ENCODE results near the gene SYCP2L. TPM values are rescaled to one million over a fixed set of nuclear protein-coding genes. Genes with fewer than 3 reads are reported as not detected.

The SYCP2L gene
- total and polyA plus RNA-seq, 9 of the 15 experiments (the other 6 are each of a cell fraction or from before 2014, with no cell fraction given), result 12.4 to 46.9 (median 22.0) TPM

GRCh38 chr6:10968776-10969175 is 81.9 kb downstream of the SYCP2L start:
- H3K9ac ChIP-seq (ENCODE audit: insufficient read depth in 1 of 2, low read depth in 2 of 2, low read length in 2 of 2), result no peak overlapping the region
- in situ Hi-C loops (cut with MboI), result loop anchor here (25.0 kb wide), 1 partner anchor 519 kb away; no protein-coding TSS in a partner anchor
- no peaks in the 10 kb centered on the region for H3K27me3 ChIP-seq (ENCODE audit: control insufficient read depth in 2 of 2, insufficient read depth in 2 of 2, low read length in 2 of 2)
- no peak for ATAC-seq
- H3K4me3 ChIP-seq, result no peak overlapping the region
- H3K9me3 ChIP-seq (replicated peaks; ENCODE audit: control insufficient read depth, insufficient read depth, low read depth, low read length), result no peaks in the 10 kb centered on the region
- no peak overlapping the region for H2AFZ ChIP-seq (ENCODE audit: low read depth, low read length)
- 57% methylated on average over 2 of the region's 2 CpGs for WGBS (ENCODE audit: insufficient coverage, low coverage, missing lambda C conversion rate)
- H3K27ac ChIP-seq (ENCODE audit: extremely low read depth, low read depth, low read length), result no peak overlapping the region
- peaks cover 32% of the 10 kb centered on the region; the same call in 2 of the 3 replicates for H3K36me3 ChIP-seq (ENCODE audit: control insufficient read depth, insufficient read depth, low read length)
- H4K20me1 ChIP-seq (replicated peaks; ENCODE audit: control insufficient read depth, insufficient read depth, low read length), result no peaks in the 10 kb centered on the region
- CTCF ChIA-PET (ENCODE audit: low intra/inter-chr PET ratio), result no interaction called here
- H3K4me1 ChIP-seq (replicated peaks in 1 of 2; ENCODE audit: control insufficient read depth in 2 of 2, insufficient read depth in 2 of 2, low read length in 2 of 2), result no peaks in the 10 kb centered on the region
- BruUV-seq (replicated peaks), result no TSS peak
- H3K9me1 ChIP-seq (ENCODE audit: control insufficient read depth, insufficient read depth, low read length), result no peaks in the 10 kb centered on the region
- no peaks in the 10 kb centered on the region for H3K79me2 ChIP-seq (ENCODE audit: control insufficient read depth, insufficient read depth, low read length)
- TF ChIP-seq ZNF197 (CRISPR knock-in tag; IDR thresholded peaks at IDR 0.05; ENCODE audit: low read depth) (no peak), SMARCA4 (IDR thresholded peaks at IDR 0.05) (no peak), ASH1L (IDR thresholded peaks at IDR 0.05; ENCODE audit: borderline replicate concordance, low read depth, partially characterized antibody) (no peak), HNRNPUL1 (IDR thresholded peaks at IDR 0.05; ENCODE audit: low read length) (no peak), PHTF2 (CRISPR knock-in tag; IDR thresholded peaks at IDR 0.05) (no peak), BRF1 (IDR thresholded peaks at IDR 0.05; ENCODE audit: borderline replicate concordance, extremely low read depth, insufficient read length) (no peak), SREBF1 (IDR thresholded peaks at IDR 0.05; ENCODE audit: borderline replicate concordance, low read depth, low read length) (no peak), ZNF57 (CRISPR knock-in tag; IDR thresholded peaks at IDR 0.05) (no peak), TSC22D4 (tag; IDR thresholded peaks at IDR 0.05) (no peak), ZC3H4 (CRISPR knock-in tag; IDR thresholded peaks at IDR 0.05; ENCODE audit: borderline replicate concordance) (no peak), NFATC3 (IDR thresholded peaks at IDR 0.05) (no peak), ZNF124 (CRISPR knock-in tag; IDR thresholded peaks at IDR 0.05) (no peak), STAT5A (IDR thresholded peaks at IDR 0.05; ENCODE audit: borderline replicate concordance, low read length) (no peak), SMAD3 (CRISPR knock-in tag; conservative IDR thresholded peaks at IDR 0.05) (no peak), ZNF707 (CRISPR knock-in tag; conservative IDR thresholded peaks at IDR 0.05) (no peak), ZBED1 (IDR thresholded peaks at IDR 0.05) (no peak), MAZ (CRISPR knock-in tag; conservative IDR thresholded peaks at IDR 0.05 in 1 of 2, IDR thresholded peaks at IDR 0.05 in 1 of 2) (no peak), MEF2A (IDR thresholded peaks at IDR 0.05; ENCODE audit: control insufficient read depth, low read depth, low read length) (no peak), TCFL5 (CRISPR knock-in tag; conservative IDR thresholded peaks at IDR 0.05) (no peak)
- intact Hi-C loops (cut with micrococcal nuclease), result no loop called here
- FAIRE-seq, result no peak
- POLR2A ChIA-PET, result no interaction called here
- H3K4me2 ChIP-seq (ENCODE audit: insufficient read depth, low read length), result no peak overlapping the region
- DNase-seq (ENCODE audit: extremely low read depth in 1 of 4, low spot score in 3 of 4), result no peak
